Measurements from ENCODE around the gene DNM3. TPM values are rescaled to one million over a fixed set of nuclear protein-coding genes. Genes with fewer than 3 reads are reported as not detected.

DNM3 gene
- total and polyA plus RNA-seq, 2 experiments from 2014 or later = 0.11 to 1.4 TPM

GRCh38 chr1:172357753-172358385 lies 516.6 kb downstream of the DNM3 start:
- Histone ChIP-seq H3K4me1 (ENCODE audit: insufficient read depth) (peaks cover 53% of the 10 kb centered on the region), H3K9ac (peak overlapping the region; percentile 57), H3K79me2 (ENCODE audit: insufficient read depth) (no peaks in the 10 kb centered on the region), H4K20me1 (ENCODE audit: insufficient read depth) (no peaks in the 10 kb centered on the region), H3K27ac (peak overlapping the region; percentile 83), H3K4me2 (ENCODE audit: unreplicated experiment) (peak overlapping the region; percentile 81), H3K27me3 (replicated peaks; ENCODE audit: insufficient read depth) (no peaks in the 10 kb centered on the region), H3K9me2 (ENCODE audit: insufficient read depth) (no peaks in the 10 kb centered on the region), H3K9me3 (ENCODE audit: low read depth) (no peaks in the 10 kb centered on the region), H2AFZ (no peak overlapping the region), H3K36me3 (ENCODE audit: low read depth) (no peaks in the 10 kb centered on the region), H3F3A (ENCODE audit: insufficient read depth) (peaks cover 47% of the 10 kb centered on the region), H3K4me3 (peak overlapping the region; percentile 52)
- in situ Hi-C loops (cut with MboI) = no loop called here
- DNase-seq = no peak
- 73 to 75% methylated on average over 5 of the region's 5 CpGs for WGBS, 2 experiments (ENCODE audit: low coverage in 1 of 2, low lambda C conversion rate in 2 of 2, missing lambda C conversion rate in 2 of 2)
- TF ChIP-seq EZH2phosphoT487 (IDR thresholded peaks at IDR 0.05; ENCODE audit: insufficient read depth, low read depth) (no peak), EZH2 (IDR thresholded peaks at IDR 0.05; ENCODE audit: insufficient read depth, poor library complexity, severe bottlenecking) (no peak)

- Histone ChIP-seq H3K4me1 (ENCODE audit: insufficient read depth) (peaks cover 51% of the 10 kb centered on the region), H3K79me2 (ENCODE audit: insufficient read depth) (no peaks in the 10 kb centered on the region), H3K9me2 (ENCODE audit: insufficient read depth) (no peaks in the 10 kb centered on the region), H3K36me3 (ENCODE audit: low read depth) (no peaks in the 10 kb centered on the region), H2AFZ (no peak overlapping the region), H3K9ac (peak overlapping the region; percentile 57), H3K4me3 (peak overlapping the region; percentile 52), H3K27me3 (replicated peaks; ENCODE audit: insufficient read depth) (no peaks in the 10 kb centered on the region), H3F3A (ENCODE audit: insufficient read depth) (peaks cover 47% of the 10 kb centered on the region), H3K4me2 (ENCODE audit: unreplicated experiment) (peak overlapping the region; percentile 81), H3K9me3 (ENCODE audit: low read depth) (no peaks in the 10 kb centered on the region), H3K27ac (peak overlapping the region; percentile 83), H4K20me1 (ENCODE audit: insufficient read depth) (no peaks in the 10 kb centered on the region)
- no peak for TF ChIP-seq EZH2 (IDR thresholded peaks at IDR 0.05; ENCODE audit: insufficient read depth, poor library complexity, severe bottlenecking)
- no peak for TF ChIP-seq EZH2phosphoT487 (IDR thresholded peaks at IDR 0.05; ENCODE audit: insufficient read depth, low read depth)
- in situ Hi-C loops (cut with MboI) = no loop called here
- DNase-seq = peak; percentile 62
- WGBS, 2 experiments (ENCODE audit: low coverage in 1 of 2, low lambda C conversion rate in 2 of 2, missing lambda C conversion rate in 2 of 2) = 2 to 6% methylated on average over 3 of the region's 3 CpGs
Observed at GRCh38 chr1:172359491-172359999, 518.2 kb downstream of the DNM3 start.

- H3K36me3 ChIP-seq (ENCODE audit: low read depth) = no peaks in the 10 kb centered on the region
- H3F3A ChIP-seq (ENCODE audit: insufficient read depth) = peaks cover 47% of the 10 kb centered on the region
- no peak for TF ChIP-seq EZH2phosphoT487 (IDR thresholded peaks at IDR 0.05; ENCODE audit: insufficient read depth, low read depth)
- TF ChIP-seq EZH2 (IDR thresholded peaks at IDR 0.05; ENCODE audit: insufficient read depth, poor library complexity, severe bottlenecking) = no peak
- H3K4me1 ChIP-seq (ENCODE audit: insufficient read depth) = peaks cover 51% of the 10 kb centered on the region
- no peak overlapping the region for H2AFZ ChIP-seq
- no peak overlapping the region for H3K9ac ChIP-seq
- H4K20me1 ChIP-seq (ENCODE audit: insufficient read depth) = no peaks in the 10 kb centered on the region
- H3K27me3 ChIP-seq (replicated peaks; ENCODE audit: insufficient read depth) = no peaks in the 10 kb centered on the region
- no peak overlapping the region for H3K27ac ChIP-seq
- in situ Hi-C loops (cut with MboI) = no loop called here
- no peaks in the 10 kb centered on the region for H3K9me2 ChIP-seq (ENCODE audit: insufficient read depth)
- H3K79me2 ChIP-seq (ENCODE audit: insufficient read depth) = no peaks in the 10 kb centered on the region
- no peak overlapping the region for H3K4me3 ChIP-seq
- H3K9me3 ChIP-seq (ENCODE audit: low read depth) = no peaks in the 10 kb centered on the region
- WGBS, 2 experiments (ENCODE audit: low coverage in 1 of 2, low lambda C conversion rate in 2 of 2, missing lambda C conversion rate in 2 of 2) = 90 to 98% methylated on average over 2 of the region's 2 CpGs
- no peak for DNase-seq
- no peak overlapping the region for H3K4me2 ChIP-seq (ENCODE audit: unreplicated experiment)
Observed at GRCh38 chr1:172360511-172360910, 519.2 kb downstream of the DNM3 start.

GRCh38 chr1:172360985-172361384 lies 519.7 kb downstream of the DNM3 start:
- Histone ChIP-seq H3K9me3 (ENCODE audit: low read depth) (no peaks in the 10 kb centered on the region), H3K9me2 (ENCODE audit: insufficient read depth) (no peaks in the 10 kb centered on the region), H3K79me2 (ENCODE audit: insufficient read depth) (no peaks in the 10 kb centered on the region), H3F3A (ENCODE audit: insufficient read depth) (peaks cover 42% of the 10 kb centered on the region), H3K4me2 (ENCODE audit: unreplicated experiment) (no peak overlapping the region), H3K27me3 (replicated peaks; ENCODE audit: insufficient read depth) (no peaks in the 10 kb centered on the region), H3K27ac (no peak overlapping the region), H2AFZ (no peak overlapping the region), H3K9ac (no peak overlapping the region), H3K4me1 (ENCODE audit: insufficient read depth) (peaks cover 49% of the 10 kb centered on the region), H4K20me1 (ENCODE audit: insufficient read depth) (no peaks in the 10 kb centered on the region), H3K4me3 (no peak overlapping the region), H3K36me3 (ENCODE audit: low read depth) (no peaks in the 10 kb centered on the region)
- TF ChIP-seq EZH2 (IDR thresholded peaks at IDR 0.05; ENCODE audit: insufficient read depth, poor library complexity, severe bottlenecking) (no peak), EZH2phosphoT487 (IDR thresholded peaks at IDR 0.05; ENCODE audit: insufficient read depth, low read depth) (no peak)
- WGBS, 2 experiments (ENCODE audit: low coverage in 1 of 2, low lambda C conversion rate in 2 of 2, missing lambda C conversion rate in 2 of 2) = 81 to 85% methylated on average over 6 of the region's 6 CpGs
- DNase-seq = no peak
- in situ Hi-C loops (cut with MboI) = no loop called here

All from GM23248 (cell line).